Measurements from ENCODE around the gene CAMKMT. TPM values are rescaled to one million over a fixed set of nuclear protein-coding genes. Genes with fewer than 3 reads are reported as not detected.

CAMKMT gene
- total RNA-seq, 2 experiments from 2014 or later, result 12.1 to 14.1 TPM

DNA sequence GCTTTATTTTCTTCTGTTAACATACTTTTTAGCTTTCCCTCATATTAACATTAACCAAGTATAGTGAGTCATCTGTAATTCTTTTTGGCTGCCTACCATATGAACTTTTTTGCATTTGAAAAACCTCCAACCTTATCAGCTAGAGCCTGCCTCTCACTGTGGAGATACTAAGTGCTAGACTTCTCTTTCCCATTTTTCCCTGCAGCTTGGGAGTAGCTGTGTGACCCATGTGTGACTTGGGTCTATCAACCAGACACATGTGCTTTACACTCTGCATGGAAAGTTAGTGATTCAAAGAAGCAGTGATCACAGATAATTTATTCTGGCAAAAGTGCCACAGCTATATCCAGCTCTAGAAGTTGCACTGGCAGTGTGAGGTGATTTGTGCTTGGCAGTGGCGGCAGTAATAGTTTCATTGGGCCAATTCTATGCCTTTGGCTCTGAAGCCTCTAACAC, 36.7 kb upstream of the CAMKMT start:
- no peaks in the 10 kb centered on the region for H3K9me3 Mint-ChIP-seq
- ATAC-seq (no peak), DNase-seq (no peak)
- H3K27ac Mint-ChIP-seq, result no peak overlapping the region
- intact Hi-C loops (cut with micrococcal nuclease), result no loop called here
- H3K4me1 Mint-ChIP-seq (ENCODE audit: low read depth), result peaks cover 3% of the 10 kb centered on the region
- TF ChIP-seq, protein P1, sequence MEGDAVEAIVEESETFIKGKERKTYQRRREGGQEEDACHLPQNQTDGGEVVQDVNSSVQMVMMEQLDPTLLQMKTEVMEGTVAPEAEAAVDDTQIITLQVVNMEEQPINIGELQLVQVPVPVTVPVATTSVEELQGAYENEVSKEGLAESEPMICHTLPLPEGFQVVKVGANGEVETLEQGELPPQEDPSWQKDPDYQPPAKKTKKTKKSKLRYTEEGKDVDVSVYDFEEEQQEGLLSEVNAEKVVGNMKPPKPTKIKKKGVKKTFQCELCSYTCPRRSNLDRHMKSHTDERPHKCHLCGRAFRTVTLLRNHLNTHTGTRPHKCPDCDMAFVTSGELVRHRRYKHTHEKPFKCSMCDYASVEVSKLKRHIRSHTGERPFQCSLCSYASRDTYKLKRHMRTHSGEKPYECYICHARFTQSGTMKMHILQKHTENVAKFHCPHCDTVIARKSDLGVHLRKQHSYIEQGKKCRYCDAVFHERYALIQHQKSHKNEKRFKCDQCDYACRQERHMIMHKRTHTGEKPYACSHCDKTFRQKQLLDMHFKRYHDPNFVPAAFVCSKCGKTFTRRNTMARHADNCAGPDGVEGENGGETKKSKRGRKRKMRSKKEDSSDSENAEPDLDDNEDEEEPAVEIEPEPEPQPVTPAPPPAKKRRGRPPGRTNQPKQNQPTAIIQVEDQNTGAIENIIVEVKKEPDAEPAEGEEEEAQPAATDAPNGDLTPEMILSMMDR (IDR thresholded peaks at IDR 0.05), result no peak
- peaks cover 50% of the 10 kb centered on the region for H3K36me3 Mint-ChIP-seq (ENCODE audit: low read depth)
- ChIA-PET POLR2A (interaction anchor here (1.0 kb wide), 1 partner anchor 13 kb away, joined by 3 read pairs; no protein-coding TSS in a partner anchor), CTCF (no interaction called here)
- H3K27me3 Mint-ChIP-seq, result no peaks in the 10 kb centered on the region
- H3K4me3 Mint-ChIP-seq, result no peak overlapping the region

- H3K36me3 Mint-ChIP-seq (ENCODE audit: low read depth), result peaks cover 48% of the 10 kb centered on the region
- peaks cover 7% of the 10 kb centered on the region for H3K4me1 Mint-ChIP-seq (ENCODE audit: low read depth)
- no peaks in the 10 kb centered on the region for H3K9me3 Mint-ChIP-seq
- H3K27ac Mint-ChIP-seq, result no peak overlapping the region
- H3K4me3 Mint-ChIP-seq, result no peak overlapping the region
- no peak for DNase-seq
- ChIA-PET CTCF (no interaction called here), POLR2A (no interaction called here)
- intact Hi-C loops (cut with micrococcal nuclease), result no loop called here
- no peak for ATAC-seq
- no peaks in the 10 kb centered on the region for H3K27me3 Mint-ChIP-seq
- TF ChIP-seq, protein P1 (IDR thresholded peaks at IDR 0.05), result no peak
Observed at GRCh38 chr2:44325897-44326296, 35.9 kb upstream of the CAMKMT start.

- no peak overlapping the region for H3K27ac Mint-ChIP-seq
- TF ChIP-seq, protein P1 (IDR thresholded peaks at IDR 0.05), result no peak
- H3K9me3 Mint-ChIP-seq, result no peaks in the 10 kb centered on the region
- no peak for ATAC-seq
- intact Hi-C loops (cut with micrococcal nuclease), result no loop called here
- H3K27me3 Mint-ChIP-seq, result no peaks in the 10 kb centered on the region
- no peak for DNase-seq
- peaks cover 43% of the 10 kb centered on the region for H3K36me3 Mint-ChIP-seq (ENCODE audit: low read depth)
- ChIA-PET CTCF (interaction anchor here (0.9 kb wide), 1 partner anchor 12 kb away, joined by 3 read pairs; no protein-coding TSS in a partner anchor), POLR2A (no interaction called here)
- no peak overlapping the region for H3K4me3 Mint-ChIP-seq
- peaks cover 7% of the 10 kb centered on the region for H3K4me1 Mint-ChIP-seq (ENCODE audit: low read depth)
Observed at GRCh38 chr2:44326548-44327264, 35.0 kb upstream of the CAMKMT start.

- no peaks in the 10 kb centered on the region for H3K27me3 Mint-ChIP-seq
- H3K4me1 Mint-ChIP-seq (ENCODE audit: low read depth), result peaks cover 7% of the 10 kb centered on the region
- H3K36me3 Mint-ChIP-seq (ENCODE audit: low read depth), result peaks cover 39% of the 10 kb centered on the region
- ChIA-PET CTCF (interaction anchor here (0.9 to 1.4 kb wide), 4 partner anchors 15 to 242 kb away, joined by 3 to 7 read pairs (median 4); no protein-coding TSS in a partner anchor), POLR2A (interaction anchor here (0.6 to 1.1 kb wide), 2 partner anchors 33 to 332 kb away, joined by 3 to 5 read pairs; partner anchors contain the start of genes CAMKMT and PREPL)
- H3K27ac Mint-ChIP-seq, result no peak overlapping the region
- TF ChIP-seq, protein P1 (IDR thresholded peaks at IDR 0.05), result no peak
- H3K4me3 Mint-ChIP-seq, result no peak overlapping the region
- no peak for DNase-seq
- intact Hi-C loops (cut with micrococcal nuclease), result no loop called here
- ATAC-seq, result no peak
- H3K9me3 Mint-ChIP-seq, result no peaks in the 10 kb centered on the region
Observed at GRCh38 chr2:44328750-44329149, 33.0 kb upstream of the CAMKMT start.

DNA sequence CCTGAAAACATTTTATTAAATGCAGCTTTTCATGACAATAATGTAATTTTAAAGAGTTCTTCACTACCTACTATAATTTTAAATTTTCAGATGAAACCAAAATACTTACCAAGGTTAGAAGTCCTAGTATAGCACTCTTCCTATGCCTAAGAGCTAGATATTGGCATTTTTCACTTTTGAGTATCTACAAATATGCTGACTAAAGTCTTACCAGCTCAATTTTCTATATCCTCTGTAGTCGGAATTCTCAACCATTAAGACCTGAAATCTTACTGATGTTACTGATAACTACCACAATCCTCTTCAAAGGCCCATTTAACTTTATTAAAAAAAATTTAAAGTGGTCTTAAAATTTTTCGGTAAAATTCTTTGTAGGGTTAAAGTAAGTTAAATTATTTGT, 32.4 kb upstream of the CAMKMT start:
- peaks cover 35% of the 10 kb centered on the region for H3K36me3 Mint-ChIP-seq (ENCODE audit: low read depth)

More for the DNA sequence above, 32.4 kb upstream of the CAMKMT start:
- TF ChIP-seq, protein P1 (IDR thresholded peaks at IDR 0.05), result no peak
- DNase-seq, result no peak
- no peak overlapping the region for H3K4me3 Mint-ChIP-seq
- CTCF ChIA-PET, result interaction anchor here (0.9 to 1.5 kb wide), 6 partner anchors 14 to 446 kb away, joined by 3 to 7 read pairs (median 4); no protein-coding TSS in a partner anchor
- no peaks in the 10 kb centered on the region for H3K27me3 Mint-ChIP-seq
- no peak overlapping the region for H3K27ac Mint-ChIP-seq
- peaks cover 7% of the 10 kb centered on the region for H3K4me1 Mint-ChIP-seq (ENCODE audit: low read depth)
- no peaks in the 10 kb centered on the region for H3K9me3 Mint-ChIP-seq
- intact Hi-C loops (cut with micrococcal nuclease), result no loop called here
- POLR2A ChIA-PET, result interaction anchor here (0.7 to 1.1 kb wide), 2 partner anchors 33 to 506 kb away, joined by 4 to 5 read pairs; partner anchors contain the start of genes CAMKMT and PREPL
- no peak for ATAC-seq

Data from activated CD8-positive, alpha-beta T cell treated with anti-CD3 and anti-CD28 coated beads for 36 hours (primary cell).